ENCODE results near the gene METTL26.

Gene METTL26

DNA sequence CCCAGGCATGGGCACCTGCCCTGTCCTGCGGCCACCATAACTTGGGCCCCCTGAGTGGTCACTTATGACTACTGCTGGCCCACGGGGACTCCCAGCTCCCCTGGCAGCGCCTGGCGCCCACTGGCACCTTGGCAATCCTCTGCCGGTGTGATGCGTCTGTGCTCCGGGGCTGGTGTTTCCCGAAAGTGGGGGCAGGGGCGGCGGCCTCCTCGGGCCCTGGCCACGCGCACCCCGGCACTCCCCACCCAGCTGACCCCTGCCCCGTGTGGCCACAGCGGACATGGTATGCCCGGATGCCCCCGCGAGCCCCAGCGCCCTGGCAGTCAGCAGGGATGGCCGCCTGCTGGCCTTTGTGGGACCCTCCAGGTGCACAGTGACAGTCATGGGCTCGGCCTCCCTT lies 21.4 kb upstream of the METTL26 start:
- Mint-ChIP-seq H3K27me3 (ENCODE audit: low read depth) (no peaks in the 10 kb centered on the region), H3K36me3 (ENCODE audit: low read depth) (no peaks in the 10 kb centered on the region), H3K27ac (no peak overlapping the region), H3K4me3 (no peak overlapping the region), H3K4me1 (no peaks in the 10 kb centered on the region), H3K9me3 (no peaks in the 10 kb centered on the region)
- TF ChIP-seq CTCF (IDR thresholded peaks at IDR 0.05; ENCODE audit: unreplicated experiment in 3 of 3), result no peak

GRCh38 chr16:654034-654433 lies 17.9 kb upstream of the METTL26 start:
- Mint-ChIP-seq H3K4me3 (peak overlapping the region in 2 of 3 experiments; percentile 37 to 48), H3K27me3 (ENCODE audit: low read depth) (no peaks in the 10 kb centered on the region), H3K9me3 (no peaks in the 10 kb centered on the region), H3K27ac (no peak overlapping the region), H3K4me1 (no peaks in the 10 kb centered on the region), H3K36me3 (ENCODE audit: low read depth) (no peaks in the 10 kb centered on the region)
- TF ChIP-seq CTCF (IDR thresholded peaks at IDR 0.05; ENCODE audit: unreplicated experiment in 3 of 3), result no peak

GRCh38 chr16:652454-653305 lies 16.6 kb upstream of the METTL26 start:
- no peaks in the 10 kb centered on the region for H3K27me3 Mint-ChIP-seq (ENCODE audit: low read depth)
- H3K27ac Mint-ChIP-seq, result no peak overlapping the region
- no peaks in the 10 kb centered on the region for H3K36me3 Mint-ChIP-seq (ENCODE audit: low read depth)
- no peaks in the 10 kb centered on the region for H3K9me3 Mint-ChIP-seq
- no peaks in the 10 kb centered on the region for H3K4me1 Mint-ChIP-seq
- H3K4me3 Mint-ChIP-seq, result peak overlapping the region; percentile 53 to 74 (median 64)
- TF ChIP-seq CTCF (IDR thresholded peaks at IDR 0.05; ENCODE audit: unreplicated experiment in 3 of 3), result no peak

DNA sequence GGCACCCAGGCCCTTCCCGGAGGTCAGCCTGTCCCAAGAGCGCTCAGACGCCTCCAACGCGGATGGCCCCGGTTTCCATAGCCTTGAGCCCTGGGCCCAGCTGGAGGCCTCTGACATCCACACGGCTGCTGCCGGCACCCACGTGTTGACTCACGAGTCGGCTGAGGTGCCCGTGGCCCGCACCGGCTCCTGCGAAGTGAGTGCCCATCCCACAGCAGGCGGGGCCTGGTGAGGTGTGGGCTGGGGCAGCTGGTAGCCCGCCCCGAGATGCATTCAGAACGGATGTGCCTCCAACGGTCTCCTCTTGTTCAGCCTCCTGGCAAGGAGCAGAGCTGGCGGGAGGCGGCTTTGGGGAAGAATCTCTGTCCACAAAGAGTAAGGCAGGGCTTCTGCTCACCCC lies 15.7 kb upstream of the METTL26 start:
- TF ChIP-seq CTCF (IDR thresholded peaks at IDR 0.05; ENCODE audit: unreplicated experiment in 3 of 3), result no peak
- Mint-ChIP-seq H3K27ac (no peak overlapping the region), H3K9me3 (no peaks in the 10 kb centered on the region), H3K36me3 (ENCODE audit: low read depth) (no peaks in the 10 kb centered on the region), H3K27me3 (ENCODE audit: low read depth) (no peaks in the 10 kb centered on the region), H3K4me1 (no peaks in the 10 kb centered on the region), H3K4me3 (peak overlapping the region; percentile 16 to 61 (median 20))

GRCh38 chr16:649631-650030 lies 13.5 kb upstream of the METTL26 start:
- Mint-ChIP-seq H3K27ac (no peak overlapping the region), H3K9me3 (no peaks in the 10 kb centered on the region), H3K4me1 (no peaks in the 10 kb centered on the region), H3K27me3 (ENCODE audit: low read depth) (peaks cover 3% of the 10 kb centered on the region), H3K4me3 (peak overlapping the region; percentile 79 to 81 (median 80)), H3K36me3 (ENCODE audit: low read depth) (no peaks in the 10 kb centered on the region)
- TF ChIP-seq CTCF (IDR thresholded peaks at IDR 0.05; ENCODE audit: unreplicated experiment in 3 of 3), result no peak

Data from nephron (organoid).